Measurements from ENCODE around the gene EFCAB9.

Gene EFCAB9

DNA sequence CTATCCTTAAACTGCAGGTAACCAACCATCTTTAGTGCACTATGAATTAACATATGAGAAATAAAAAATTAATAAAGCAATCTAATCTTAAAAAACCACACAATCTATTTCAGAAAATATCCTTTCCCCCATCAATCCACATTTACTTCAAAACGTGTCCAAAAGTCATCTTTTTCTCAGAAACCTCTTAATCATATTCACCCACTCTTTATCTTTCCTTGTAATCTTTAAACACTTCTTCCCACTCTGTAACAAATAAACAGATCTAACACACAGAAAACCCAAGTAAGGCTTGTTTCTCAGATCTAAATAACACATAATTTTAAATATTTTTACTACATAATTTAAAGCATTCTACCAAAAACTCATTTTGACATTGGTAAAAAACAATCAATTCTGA, 44.4 kb downstream of the EFCAB9 start:
- H3K79me2 ChIP-seq (ENCODE audit: insufficient read depth, low read depth), result no peaks in the 10 kb centered on the region
- H2AFZ ChIP-seq (ENCODE audit: low read depth), result no peak overlapping the region
- H3K27me3 ChIP-seq (ENCODE audit: insufficient read depth, low read depth), result no peaks in the 10 kb centered on the region
- no peaks in the 10 kb centered on the region for H4K20me1 ChIP-seq (ENCODE audit: insufficient read depth)
- no peak overlapping the region for H3K27ac ChIP-seq
- TF ChIP-seq CTCF (conservative IDR thresholded peaks at IDR 0.05; ENCODE audit: low read depth, low read length), result no peak
- H3K36me3 ChIP-seq (ENCODE audit: insufficient read depth), result no peaks in the 10 kb centered on the region
- no peak overlapping the region for H3K4me2 ChIP-seq
- H3K4me1 ChIP-seq (ENCODE audit: low read depth, poor library complexity, severe bottlenecking), result peaks cover 6% of the 10 kb centered on the region
- no peak overlapping the region for H3K4me3 ChIP-seq (IDR thresholded peaks at IDR 0.05; ENCODE audit: insufficient read depth, low read depth, low read length)
- no peak overlapping the region for H3K9ac ChIP-seq

GRCh38 chr5:172243302-172243701, 49.3 kb downstream of the EFCAB9 start:
- no peak overlapping the region for H3K27ac ChIP-seq
- no peaks in the 10 kb centered on the region for H3K27me3 ChIP-seq (ENCODE audit: insufficient read depth, low read depth)
- no peaks in the 10 kb centered on the region for H3K4me1 ChIP-seq (ENCODE audit: low read depth, poor library complexity, severe bottlenecking)
- TF ChIP-seq CTCF (conservative IDR thresholded peaks at IDR 0.05; ENCODE audit: low read depth, low read length), result no peak
- H3K4me2 ChIP-seq, result no peak overlapping the region
- no peak overlapping the region for H3K9ac ChIP-seq
- no peaks in the 10 kb centered on the region for H4K20me1 ChIP-seq (ENCODE audit: insufficient read depth)
- H3K36me3 ChIP-seq (ENCODE audit: insufficient read depth), result no peaks in the 10 kb centered on the region
- H3K4me3 ChIP-seq (IDR thresholded peaks at IDR 0.05; ENCODE audit: insufficient read depth, low read depth, low read length), result no peak overlapping the region
- H2AFZ ChIP-seq (ENCODE audit: low read depth), result no peak overlapping the region
- H3K79me2 ChIP-seq (ENCODE audit: insufficient read depth, low read depth), result no peaks in the 10 kb centered on the region

DNA sequence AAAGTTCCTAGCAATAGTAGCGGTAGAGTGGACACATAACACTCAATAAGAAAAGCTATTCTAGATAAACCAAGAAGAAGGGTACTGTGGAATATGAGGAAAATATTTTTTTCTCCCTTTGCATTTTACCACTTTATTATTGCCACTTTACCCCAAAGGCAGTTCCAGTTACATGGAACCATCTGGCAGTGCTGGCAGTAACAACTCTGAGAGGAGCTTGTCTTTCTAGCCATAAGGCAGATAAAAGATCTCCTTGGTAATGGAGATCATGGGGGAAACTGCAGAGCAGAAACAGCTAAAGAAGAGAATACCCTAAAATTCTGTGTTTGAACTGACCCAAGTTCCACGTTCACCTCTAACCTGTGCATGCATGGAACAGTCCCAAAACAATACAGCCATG, 51.1 kb downstream of the EFCAB9 start:
- Histone ChIP-seq H3K27ac (no peak overlapping the region), H3K4me1 (ENCODE audit: low read depth, poor library complexity, severe bottlenecking) (no peaks in the 10 kb centered on the region), H2AFZ (ENCODE audit: low read depth) (no peak overlapping the region), H3K9ac (no peak overlapping the region), H3K27me3 (ENCODE audit: insufficient read depth, low read depth) (no peaks in the 10 kb centered on the region), H4K20me1 (ENCODE audit: insufficient read depth) (no peaks in the 10 kb centered on the region), H3K4me2 (no peak overlapping the region), H3K36me3 (ENCODE audit: insufficient read depth) (no peaks in the 10 kb centered on the region), H3K79me2 (ENCODE audit: insufficient read depth, low read depth) (no peaks in the 10 kb centered on the region), H3K4me3 (IDR thresholded peaks at IDR 0.05; ENCODE audit: insufficient read depth, low read depth, low read length) (no peak overlapping the region)
- no peak for TF ChIP-seq CTCF (conservative IDR thresholded peaks at IDR 0.05; ENCODE audit: low read depth, low read length)

GRCh38 chr5:172245703-172246125, 51.7 kb downstream of the EFCAB9 start:
- Histone ChIP-seq H3K9ac (no peak overlapping the region), H3K79me2 (ENCODE audit: insufficient read depth, low read depth) (no peaks in the 10 kb centered on the region), H3K36me3 (ENCODE audit: insufficient read depth) (no peaks in the 10 kb centered on the region), H4K20me1 (ENCODE audit: insufficient read depth) (no peaks in the 10 kb centered on the region), H2AFZ (ENCODE audit: low read depth) (no peak overlapping the region), H3K27ac (no peak overlapping the region), H3K4me1 (ENCODE audit: low read depth, poor library complexity, severe bottlenecking) (no peaks in the 10 kb centered on the region), H3K4me2 (no peak overlapping the region), H3K4me3 (IDR thresholded peaks at IDR 0.05; ENCODE audit: insufficient read depth, low read depth, low read length) (no peak overlapping the region), H3K27me3 (ENCODE audit: insufficient read depth, low read depth) (no peaks in the 10 kb centered on the region)
- TF ChIP-seq CTCF (conservative IDR thresholded peaks at IDR 0.05; ENCODE audit: low read depth, low read length), result no peak
